HEK293 (cell line): ENCODE measurements around the gene ANO2.

Experiments used
- KLF16 ChIP-seq: fragments of 450-650 bp; formaldehyde crosslinking; IDR thresholded peaks from 2 replicates; pipeline ENCODE4 v1.5.1; 2017; ENCODE audit warnings: missing biosample characterization, missing genetic modification characterization
- ZNF18 ChIP-seq: fragments of 450-650 bp; formaldehyde crosslinking; IDR thresholded peaks from 2 replicates; pipeline ENCODE4 v1.5.1; 2016; ENCODE audit warnings: missing biosample characterization, missing genetic modification characterization

DNA sequence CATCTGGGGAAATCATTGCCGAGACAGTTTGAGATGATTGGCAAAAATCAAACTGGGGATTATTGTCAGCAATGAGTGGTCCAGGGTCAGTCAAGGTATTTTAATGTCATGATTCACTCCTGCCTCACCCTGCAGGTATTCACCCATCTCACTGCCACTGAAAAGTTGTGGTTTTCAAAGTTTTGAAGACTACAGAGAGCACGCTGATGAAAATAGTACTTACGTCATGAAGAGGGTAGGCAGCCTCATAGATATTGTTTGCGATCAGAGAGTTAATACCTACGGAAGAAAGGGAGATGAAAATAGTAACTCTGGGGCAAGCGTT is 138.0 kb downstream of the ANO2 start:
- no peak for TF ChIP-seq KLF16 (tag by site-specific recombination)
- no peak for TF ChIP-seq ZNF18 (tag by site-specific recombination)
